ENCODE results near the gene NACA2. TPM values are rescaled to one million over a fixed set of nuclear protein-coding genes. Genes with fewer than 3 reads are reported as not detected.

Gene NACA2
- total RNA-seq, 1 donor from 2014 or later, result not detected

DNA sequence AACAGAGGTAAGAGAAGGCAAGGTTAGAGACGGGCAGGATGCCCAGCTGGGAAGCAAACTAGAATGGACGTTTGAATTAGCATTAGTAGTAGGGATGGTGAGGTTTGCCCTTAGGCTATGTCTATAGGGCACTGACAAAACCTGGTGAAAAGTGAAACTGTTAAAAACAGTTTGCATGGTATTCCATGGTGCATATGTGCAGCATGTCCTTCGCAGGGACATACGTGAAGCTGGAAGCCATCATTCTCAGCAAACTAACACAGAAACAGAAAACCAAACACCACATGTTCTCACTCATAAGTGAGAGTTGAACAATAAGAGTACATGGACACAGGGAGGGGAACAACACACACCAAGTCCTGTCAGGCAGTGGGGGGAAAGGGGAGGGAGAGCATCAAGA lies 25.8 kb downstream of the NACA2 start:
- no peak for TF ChIP-seq CTCF (IDR thresholded peaks at IDR 0.05)
- H3K4me3 Mint-ChIP-seq (ENCODE audit: unreplicated experiment), result no peak overlapping the region

GRCh38 chr17:61562287-61562686 lies 28.7 kb downstream of the NACA2 start:
- DNase-seq (ENCODE audit: low spot score), result no peak
- Mint-ChIP-seq H3K36me3 (ENCODE audit: low read depth) (no peaks in the 10 kb centered on the region), H3K9me3 (ENCODE audit: low read depth) (no peaks in the 10 kb centered on the region), H3K27me3 (ENCODE audit: low read depth) (no peaks in the 10 kb centered on the region), H3K4me3 (ENCODE audit: unreplicated experiment) (no peak overlapping the region), H3K4me1 (ENCODE audit: low read depth) (peaks cover 4% of the 10 kb centered on the region), H3K27ac (ENCODE audit: unreplicated experiment) (no peak overlapping the region)
- TF ChIP-seq CTCF (IDR thresholded peaks at IDR 0.05), result no peak

More for the DNA sequence above, 25.8 kb downstream of the NACA2 start:
- DNase-seq (ENCODE audit: low spot score), result no peak
- Mint-ChIP-seq H3K36me3 (ENCODE audit: low read depth) (peaks cover under 1% of the 10 kb centered on the region), H3K9me3 (ENCODE audit: low read depth) (peaks cover 7% of the 10 kb centered on the region), H3K27ac (ENCODE audit: unreplicated experiment) (no peak overlapping the region), H3K27me3 (ENCODE audit: low read depth) (no peaks in the 10 kb centered on the region), H3K4me1 (ENCODE audit: low read depth) (peaks cover 4% of the 10 kb centered on the region)

DNA sequence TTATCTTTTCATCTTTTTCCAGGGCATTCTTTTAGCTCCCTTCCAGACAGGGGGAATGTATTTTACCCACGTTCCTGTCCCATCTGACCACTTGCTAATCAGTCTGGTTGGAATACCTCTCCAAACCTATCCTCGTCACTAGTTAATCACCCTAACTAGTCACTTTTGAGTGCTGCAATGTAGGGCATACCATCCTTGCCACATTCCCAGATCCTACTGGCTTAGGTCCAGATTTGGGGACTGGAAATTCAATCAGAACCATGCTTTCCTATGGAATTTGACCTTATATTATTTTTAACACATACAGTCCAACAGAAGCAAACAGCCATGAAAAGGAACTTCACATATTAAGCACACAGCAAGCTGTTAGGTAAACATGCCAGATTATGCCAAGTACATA lies 29.7 kb downstream of the NACA2 start:
- Mint-ChIP-seq H3K4me1 (ENCODE audit: low read depth) (peaks cover 5% of the 10 kb centered on the region), H3K27ac (ENCODE audit: unreplicated experiment) (no peak overlapping the region), H3K27me3 (ENCODE audit: low read depth) (no peaks in the 10 kb centered on the region), H3K36me3 (ENCODE audit: low read depth) (no peaks in the 10 kb centered on the region), H3K4me3 (ENCODE audit: unreplicated experiment) (no peak overlapping the region), H3K9me3 (ENCODE audit: low read depth) (no peaks in the 10 kb centered on the region)
- TF ChIP-seq CTCF (IDR thresholded peaks at IDR 0.05), result no peak
- DNase-seq (ENCODE audit: low spot score), result no peak

- Mint-ChIP-seq H3K27me3 (ENCODE audit: low read depth) (no peaks in the 10 kb centered on the region), H3K27ac (ENCODE audit: unreplicated experiment) (no peak overlapping the region), H3K4me3 (ENCODE audit: unreplicated experiment) (no peak overlapping the region), H3K36me3 (ENCODE audit: low read depth) (no peaks in the 10 kb centered on the region), H3K9me3 (ENCODE audit: low read depth) (no peaks in the 10 kb centered on the region), H3K4me1 (ENCODE audit: low read depth) (peaks cover 7% of the 10 kb centered on the region)
- no peak for DNase-seq (ENCODE audit: low spot score)
- no peak for TF ChIP-seq CTCF (IDR thresholded peaks at IDR 0.05)
Observed at GRCh38 chr17:61560071-61560470, 30.9 kb downstream of the NACA2 start.

DNA sequence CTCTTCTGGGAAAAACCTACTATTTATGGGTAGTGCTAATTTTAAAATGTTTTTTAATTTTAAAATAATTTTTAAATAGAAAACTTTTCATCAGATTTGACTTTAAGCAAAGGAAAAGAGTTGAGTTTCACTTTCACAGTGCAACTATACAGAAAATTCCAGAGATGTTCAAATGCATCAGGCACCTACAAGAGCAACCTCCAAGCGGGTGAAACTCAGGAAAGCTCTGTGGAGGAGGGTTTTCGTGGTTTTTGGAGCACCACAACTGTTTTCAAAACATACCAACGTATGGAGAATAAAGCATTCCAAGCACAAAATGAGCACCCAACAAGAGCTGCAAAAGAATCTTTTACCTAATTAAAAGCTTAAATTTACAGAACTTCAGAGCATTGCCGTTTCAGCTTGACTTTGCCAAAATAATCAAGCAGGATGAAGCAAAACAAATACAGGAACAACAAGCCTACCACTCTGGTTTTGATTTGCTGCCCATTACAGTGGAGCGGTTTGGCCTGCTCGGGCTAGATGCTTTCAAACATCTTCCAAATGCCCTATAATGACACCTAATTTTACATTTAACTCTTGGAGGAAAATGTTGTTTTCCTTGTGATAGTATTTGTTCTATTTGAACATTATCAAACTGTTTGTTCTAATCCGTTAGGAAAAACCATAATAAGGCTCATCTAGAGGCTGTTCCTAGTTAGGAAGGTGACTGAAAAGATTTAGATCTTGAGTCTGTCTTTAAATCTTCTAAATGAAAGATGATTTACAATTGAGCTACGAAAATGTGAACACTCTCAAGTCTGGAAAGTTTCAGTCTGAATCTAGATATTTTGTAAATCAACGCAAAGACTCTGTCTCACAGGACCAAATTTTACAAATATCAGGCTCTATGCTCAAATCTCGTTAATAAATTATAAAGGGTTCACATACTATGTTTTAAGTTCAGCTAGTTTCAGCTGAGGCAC lies 34.5 kb downstream of the NACA2 start:
- H3K27me3 Mint-ChIP-seq (ENCODE audit: low read depth), result no peaks in the 10 kb centered on the region
- no peak overlapping the region for H3K4me3 Mint-ChIP-seq (ENCODE audit: unreplicated experiment)
- no peak for TF ChIP-seq CTCF (IDR thresholded peaks at IDR 0.05)
- H3K4me1 Mint-ChIP-seq (ENCODE audit: low read depth), result peaks cover 6% of the 10 kb centered on the region
- no peak for DNase-seq (ENCODE audit: low spot score)
- no peaks in the 10 kb centered on the region for H3K36me3 Mint-ChIP-seq (ENCODE audit: low read depth)
- no peaks in the 10 kb centered on the region for H3K9me3 Mint-ChIP-seq (ENCODE audit: low read depth)
- no peak overlapping the region for H3K27ac Mint-ChIP-seq (ENCODE audit: unreplicated experiment)

Data from chondrocyte (in vitro differentiated cells).